C4-2B (cell line): ENCODE results near the gene ABHD16B.

Experiments used
- H3K27ac ChIP-seq: fragments of 450-650 bp; 2 replicates; pipeline ENCODE4 v1.5.1; 2017
- ZFX ChIP-seq: fragments of 450-650 bp; IDR thresholded peaks from 2 replicates; pipeline ENCODE4 v1.6.1; 2017
- TF ChIP-seq, protein P1 (sequence below): fragments of 450-650 bp; conservative IDR thresholded peaks from 2 replicates; pipeline ENCODE4 v1.5.1; 2017; ENCODE audit warnings: mild to moderate bottlenecking

ABHD16B gene

DNA sequence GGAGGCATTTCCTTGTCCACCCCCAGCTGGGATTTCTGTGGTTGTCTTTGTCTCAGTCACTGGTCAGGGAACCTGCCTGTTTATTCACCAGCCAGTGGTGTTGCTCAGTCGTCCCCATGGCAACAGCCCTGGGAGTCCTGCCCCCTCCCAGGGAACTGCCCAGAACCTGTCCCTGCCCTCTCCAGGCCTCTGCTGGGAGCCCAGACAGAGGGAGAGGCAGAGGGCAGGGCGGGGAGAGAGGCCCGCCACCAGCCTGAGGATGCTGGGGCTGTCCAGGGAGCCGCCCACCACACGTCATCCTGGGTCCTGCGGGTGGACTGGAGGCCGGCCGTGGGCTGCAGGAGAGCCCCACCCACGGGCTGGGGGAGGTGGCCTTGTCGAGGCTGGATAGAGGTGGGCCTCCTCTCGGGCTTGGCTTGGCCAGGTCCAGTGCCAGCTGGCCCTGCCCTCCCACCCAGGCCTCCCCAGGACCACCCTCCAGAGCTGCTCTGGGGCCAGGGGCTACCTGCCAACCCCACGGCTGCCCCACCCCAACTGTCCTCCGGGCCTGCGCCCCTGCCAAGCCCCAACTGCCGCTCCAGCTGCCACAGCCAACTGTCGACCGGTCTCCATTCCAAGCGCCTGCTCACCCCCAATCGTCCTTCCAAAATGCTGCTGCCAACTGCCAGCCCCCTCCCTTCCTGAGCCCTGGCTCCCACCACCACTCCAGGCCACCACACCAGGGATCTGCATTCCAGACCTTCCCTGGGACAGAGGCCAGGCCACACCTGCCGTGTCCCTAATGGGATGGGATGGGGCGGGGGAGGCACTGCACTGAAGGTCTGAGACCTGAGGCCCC lies 26.1 kb upstream of the ABHD16B start:
- TF ChIP-seq, protein P1, sequence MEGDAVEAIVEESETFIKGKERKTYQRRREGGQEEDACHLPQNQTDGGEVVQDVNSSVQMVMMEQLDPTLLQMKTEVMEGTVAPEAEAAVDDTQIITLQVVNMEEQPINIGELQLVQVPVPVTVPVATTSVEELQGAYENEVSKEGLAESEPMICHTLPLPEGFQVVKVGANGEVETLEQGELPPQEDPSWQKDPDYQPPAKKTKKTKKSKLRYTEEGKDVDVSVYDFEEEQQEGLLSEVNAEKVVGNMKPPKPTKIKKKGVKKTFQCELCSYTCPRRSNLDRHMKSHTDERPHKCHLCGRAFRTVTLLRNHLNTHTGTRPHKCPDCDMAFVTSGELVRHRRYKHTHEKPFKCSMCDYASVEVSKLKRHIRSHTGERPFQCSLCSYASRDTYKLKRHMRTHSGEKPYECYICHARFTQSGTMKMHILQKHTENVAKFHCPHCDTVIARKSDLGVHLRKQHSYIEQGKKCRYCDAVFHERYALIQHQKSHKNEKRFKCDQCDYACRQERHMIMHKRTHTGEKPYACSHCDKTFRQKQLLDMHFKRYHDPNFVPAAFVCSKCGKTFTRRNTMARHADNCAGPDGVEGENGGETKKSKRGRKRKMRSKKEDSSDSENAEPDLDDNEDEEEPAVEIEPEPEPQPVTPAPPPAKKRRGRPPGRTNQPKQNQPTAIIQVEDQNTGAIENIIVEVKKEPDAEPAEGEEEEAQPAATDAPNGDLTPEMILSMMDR = no peak
- no peak for TF ChIP-seq ZFX
- no peak overlapping the region for H3K27ac ChIP-seq

DNA sequence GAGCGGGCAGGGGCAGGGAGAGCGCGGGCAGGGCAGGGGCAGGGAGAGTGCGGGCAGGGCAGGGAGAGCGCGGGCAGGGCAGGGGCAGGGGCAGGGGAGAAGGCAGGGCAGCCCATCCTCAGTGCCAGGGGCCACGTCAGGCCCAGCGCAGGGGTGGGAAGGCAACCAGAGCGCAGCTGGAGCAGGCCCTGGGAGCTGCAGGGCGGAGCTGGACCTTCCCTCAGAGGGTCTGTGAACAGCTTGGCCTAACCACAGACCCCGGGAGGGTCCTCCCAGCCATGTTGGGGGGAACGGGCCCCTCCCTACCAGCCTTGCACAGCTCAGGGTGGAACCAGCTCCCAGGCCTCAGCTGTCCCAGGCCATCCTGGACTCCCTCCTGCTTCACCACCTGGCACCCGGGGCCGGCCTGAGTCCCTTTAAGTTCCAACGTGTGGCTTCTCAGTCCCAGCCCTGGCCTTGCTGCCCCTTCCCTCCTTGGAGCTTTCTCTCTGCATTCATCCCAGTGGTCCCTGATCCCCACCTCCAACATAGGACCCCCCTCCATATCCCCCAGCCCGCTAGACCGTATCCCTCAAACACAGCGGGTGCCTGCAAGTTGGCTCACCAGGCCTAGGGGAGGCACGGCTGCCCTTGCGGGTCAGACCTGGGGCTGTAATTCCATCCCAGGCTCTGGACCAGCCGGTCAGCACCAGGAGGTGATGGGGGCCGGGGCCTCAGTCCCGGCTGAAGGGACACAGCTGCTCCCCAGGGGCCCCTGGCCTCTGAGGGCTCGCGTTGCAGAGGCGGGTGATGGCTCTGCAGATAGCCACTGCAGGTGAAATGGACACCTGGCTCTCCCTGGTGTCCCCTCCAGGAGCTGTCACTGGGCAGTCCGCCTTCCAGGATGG lies 24.6 kb upstream of the ABHD16B start:
- no peak overlapping the region for H3K27ac ChIP-seq
- TF ChIP-seq, protein P1 = no peak
- no peak for TF ChIP-seq ZFX

DNA sequence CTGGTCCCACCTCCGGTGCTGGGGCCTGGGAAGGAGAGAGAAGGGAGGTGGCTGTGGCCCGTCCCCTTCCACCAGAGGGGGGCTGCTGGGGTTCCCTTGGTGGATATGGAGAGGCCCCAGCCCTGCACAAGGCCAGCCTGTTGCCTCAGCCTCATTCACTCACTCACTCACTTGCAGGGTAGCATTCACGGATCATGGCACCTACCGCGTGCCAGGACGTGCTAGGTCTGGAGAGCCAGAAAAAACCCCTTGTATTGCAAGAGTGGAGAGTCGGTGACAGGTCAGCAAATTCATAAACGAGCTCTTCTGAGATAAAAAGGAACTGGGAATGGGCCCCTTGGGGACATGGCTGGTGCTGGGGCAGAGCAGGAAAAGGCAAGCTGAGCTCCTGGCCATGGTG lies 23.8 kb upstream of the ABHD16B start:
- no peak overlapping the region for H3K27ac ChIP-seq
- TF ChIP-seq ZFX = no peak
- TF ChIP-seq, protein P1 = no peak

- no peak for TF ChIP-seq ZFX
- TF ChIP-seq, protein P1 = no peak
- no peak overlapping the region for H3K27ac ChIP-seq
Observed at GRCh38 chr20:63839620-63840019, 21.7 kb upstream of the ABHD16B start.

DNA sequence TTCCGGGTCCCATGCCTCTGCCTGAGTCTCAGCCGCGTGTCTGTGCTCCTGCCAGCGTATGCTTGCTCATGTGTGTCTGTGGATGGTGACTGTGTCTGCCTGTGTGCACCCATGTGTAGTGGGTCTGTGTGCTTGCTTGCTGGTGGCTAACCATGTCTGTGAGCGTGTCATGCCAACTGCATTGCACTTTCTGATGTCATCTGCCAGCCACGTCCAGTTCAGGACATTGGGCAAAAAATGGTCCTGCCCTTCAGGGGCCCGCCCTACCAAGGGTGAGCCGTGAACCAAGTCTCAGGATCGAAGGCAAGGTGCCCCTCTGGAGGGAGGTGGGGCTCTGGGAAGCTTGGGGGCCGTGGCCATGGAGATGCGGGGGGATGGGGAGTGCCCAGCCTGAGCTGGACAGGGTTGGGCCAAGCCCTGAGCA lies 20.9 kb upstream of the ABHD16B start:
- H3K27ac ChIP-seq = no peak overlapping the region
- TF ChIP-seq, protein P1 = no peak
- TF ChIP-seq ZFX = no peak

- H3K27ac ChIP-seq = no peak overlapping the region
- TF ChIP-seq ZFX = no peak
- TF ChIP-seq, protein P1 = no peak
Observed at GRCh38 chr20:63842258-63842657, 19.0 kb upstream of the ABHD16B start.

DNA sequence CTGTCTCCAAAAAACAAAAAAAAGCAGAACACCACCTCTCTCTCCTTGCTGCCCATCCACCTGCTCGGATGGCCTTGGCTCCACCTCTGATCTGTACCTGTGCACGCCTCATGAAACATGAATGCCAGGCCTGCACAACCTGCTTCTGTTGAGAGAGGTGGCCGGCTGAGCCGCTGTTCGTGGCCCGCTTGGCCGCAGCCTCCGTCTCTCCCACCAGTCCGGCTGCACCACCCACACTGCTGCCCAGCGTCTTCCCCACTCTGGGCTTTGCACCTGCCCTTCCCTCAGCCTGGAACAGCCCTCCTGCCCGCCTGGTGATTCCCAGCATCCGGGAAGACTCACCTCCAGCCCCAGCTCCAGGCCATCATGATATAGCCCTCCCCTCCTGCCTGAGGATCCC lies 18.1 kb upstream of the ABHD16B start:
- no peak overlapping the region for H3K27ac ChIP-seq
- no peak for TF ChIP-seq ZFX
- TF ChIP-seq, protein P1 = no peak
